GM19193 (cell line): ENCODE results near the gene PRKACG.

ENCODE experiments used
- POLR2A ChIP-seq: IDR thresholded peaks from 4 replicates; pipeline ENCODE4 v1.6.1; 2011; ENCODE audit not compliant: insufficient read depth, insufficient read length; ENCODE audit errors: extremely low read depth

The PRKACG gene

GRCh38 chr9:68999393-69000105 is 14.4 kb downstream of the PRKACG start:
- no peak for TF ChIP-seq POLR2A

- TF ChIP-seq POLR2A: no peak
Observed at GRCh38 chr9:68998812-68999211, 15.1 kb downstream of the PRKACG start.

- no peak for TF ChIP-seq POLR2A
Observed at GRCh38 chr9:68998385-68998784, 15.5 kb downstream of the PRKACG start.

- TF ChIP-seq POLR2A: no peak
Observed at GRCh38 chr9:68997666-68998065, 16.2 kb downstream of the PRKACG start.

GRCh38 chr9:68996462-68996861 is 17.5 kb downstream of the PRKACG start:
- TF ChIP-seq POLR2A: no peak

- TF ChIP-seq POLR2A: no peak
Observed at GRCh38 chr9:68995776-68996175, 18.1 kb downstream of the PRKACG start.

GRCh38 chr9:68991457-68991856 is 22.5 kb downstream of the PRKACG start:
- TF ChIP-seq POLR2A: no peak

- TF ChIP-seq POLR2A: no peak
Observed at GRCh38 chr9:68983522-68984424, 30.1 kb downstream of the PRKACG start.

- TF ChIP-seq POLR2A: no peak
Observed at GRCh38 chr9:68983008-68983411, 30.9 kb downstream of the PRKACG start.

- no peak for TF ChIP-seq POLR2A
Observed at GRCh38 chr9:68981789-68982188, 32.1 kb downstream of the PRKACG start.

- no peak for TF ChIP-seq POLR2A
Observed at GRCh38 chr9:68980341-68980914, 33.5 kb downstream of the PRKACG start.

GRCh38 chr9:68979538-68980314 is 34.2 kb downstream of the PRKACG start:
- TF ChIP-seq POLR2A: no peak

- TF ChIP-seq POLR2A: no peak
Observed at GRCh38 chr9:68978501-68978900, 35.4 kb downstream of the PRKACG start.

GRCh38 chr9:68978066-68978465 is 35.8 kb downstream of the PRKACG start:
- no peak for TF ChIP-seq POLR2A
